HCT116 (cell line): ENCODE measurements around the gene ZGPAT.

Experiments
- EZH2 ChIP-seq: fragments of 200-600 bp; sonication (generic); IDR thresholded peaks from 2 replicates; pipeline ENCODE4 v1.6.1; 2017; ENCODE audit warnings: antibody characterized with exemption, mixed run types
- SP1 ChIP-seq: IDR thresholded peaks from 2 replicates; pipeline ENCODE4 v1.6.1; 2012; ENCODE audit warnings: low read depth
- ZNF274 ChIP-seq: fragments of 200-500 bp; sonication (Bioruptor generic); IDR thresholded peaks from 2 replicates; pipeline ENCODE4 v1.6.1; 2014; ENCODE audit warnings: mild to moderate bottlenecking, low read depth, low read length, inconsistent platforms
- TF ChIP-seq, protein P1 (sequence below): IDR thresholded peaks from 2 replicates; pipeline ENCODE4 v1.6.1; 2012

DNA sequence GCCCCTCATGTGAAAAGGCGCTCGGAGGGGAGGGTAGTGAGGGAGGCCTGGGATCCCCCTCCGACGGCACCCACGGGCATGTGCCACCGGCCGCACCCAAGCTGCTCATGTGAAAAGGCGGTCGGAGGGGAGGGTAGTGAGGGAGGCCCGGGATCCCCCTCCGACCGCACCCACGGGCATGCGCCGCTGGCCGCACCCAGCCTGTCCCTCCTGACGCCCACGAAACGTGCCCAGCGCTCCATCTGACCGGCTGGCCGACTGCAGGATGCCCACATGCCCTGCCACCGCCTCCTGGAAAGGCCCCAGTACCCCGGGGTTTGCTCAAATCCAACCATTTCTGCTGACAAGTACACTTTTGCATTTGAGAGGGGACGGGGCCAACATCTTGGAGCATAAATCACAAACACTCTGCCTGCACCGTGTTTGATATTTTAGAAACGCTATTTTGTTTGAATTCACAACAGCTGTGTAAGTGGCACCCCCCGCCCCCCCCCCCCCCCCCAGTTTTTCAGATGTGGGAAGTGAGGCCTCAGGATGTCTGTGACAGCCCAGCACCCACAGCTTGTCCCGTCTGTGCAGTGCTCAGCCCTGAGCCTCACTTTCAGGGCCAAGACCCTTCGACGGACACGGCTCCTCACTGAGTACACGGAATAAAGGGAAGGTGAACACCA is 65.9 kb downstream of the ZGPAT start:
- TF ChIP-seq, protein P1, sequence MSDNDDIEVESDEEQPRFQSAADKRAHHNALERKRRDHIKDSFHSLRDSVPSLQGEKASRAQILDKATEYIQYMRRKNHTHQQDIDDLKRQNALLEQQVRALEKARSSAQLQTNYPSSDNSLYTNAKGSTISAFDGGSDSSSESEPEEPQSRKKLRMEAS, result no peak
- TF ChIP-seq EZH2 (no peak), SP1 (no peak), ZNF274 (no peak)
